ENCODE results near the gene DPEP1.

DPEP1 gene

DNA sequence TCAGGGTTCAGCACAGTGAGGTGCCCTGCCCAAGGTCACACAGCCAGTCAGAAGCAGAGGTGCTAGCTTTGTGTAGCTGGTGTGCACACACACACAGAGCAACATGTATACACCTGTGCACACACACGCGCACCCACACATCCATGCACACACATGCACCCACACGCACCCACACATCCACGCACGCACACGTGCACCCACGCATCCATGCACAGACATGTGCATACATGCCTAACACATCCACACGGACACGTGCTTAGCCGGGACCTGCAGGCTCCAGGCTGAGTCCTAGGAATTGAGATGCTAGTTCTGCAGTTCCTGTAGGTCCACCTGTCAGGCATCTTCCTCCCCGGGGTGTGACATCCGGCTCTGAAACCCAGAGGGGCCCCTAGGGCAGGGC is 13.0 kb upstream of the DPEP1 start:
- no peaks in the 10 kb centered on the region for H3K36me3 ChIP-seq (ENCODE audit: insufficient read depth, low read length)
- H3F3A ChIP-seq (ENCODE audit: insufficient read depth, low read length), result no peaks in the 10 kb centered on the region
- no peaks in the 10 kb centered on the region for H3K4me1 ChIP-seq (ENCODE audit: insufficient read depth, low read length, severe bottlenecking)
- H3K9ac ChIP-seq (ENCODE audit: low read length), result no peak overlapping the region
- no peak overlapping the region for H3K4me3 ChIP-seq (ENCODE audit: low read depth, low read length, poor library complexity, severe bottlenecking)
- no peaks in the 10 kb centered on the region for H4K20me1 ChIP-seq (ENCODE audit: insufficient read depth, low read length)
- no peaks in the 10 kb centered on the region; the same call in none of the 2 replicates for H3K27me3 ChIP-seq (ENCODE audit: insufficient read depth, low read length)
- H2AFZ ChIP-seq (ENCODE audit: low read length), result no peak overlapping the region
- H3K9me2 ChIP-seq (ENCODE audit: low read depth, low read length), result no peaks in the 10 kb centered on the region
- TF ChIP-seq, protein P1, sequence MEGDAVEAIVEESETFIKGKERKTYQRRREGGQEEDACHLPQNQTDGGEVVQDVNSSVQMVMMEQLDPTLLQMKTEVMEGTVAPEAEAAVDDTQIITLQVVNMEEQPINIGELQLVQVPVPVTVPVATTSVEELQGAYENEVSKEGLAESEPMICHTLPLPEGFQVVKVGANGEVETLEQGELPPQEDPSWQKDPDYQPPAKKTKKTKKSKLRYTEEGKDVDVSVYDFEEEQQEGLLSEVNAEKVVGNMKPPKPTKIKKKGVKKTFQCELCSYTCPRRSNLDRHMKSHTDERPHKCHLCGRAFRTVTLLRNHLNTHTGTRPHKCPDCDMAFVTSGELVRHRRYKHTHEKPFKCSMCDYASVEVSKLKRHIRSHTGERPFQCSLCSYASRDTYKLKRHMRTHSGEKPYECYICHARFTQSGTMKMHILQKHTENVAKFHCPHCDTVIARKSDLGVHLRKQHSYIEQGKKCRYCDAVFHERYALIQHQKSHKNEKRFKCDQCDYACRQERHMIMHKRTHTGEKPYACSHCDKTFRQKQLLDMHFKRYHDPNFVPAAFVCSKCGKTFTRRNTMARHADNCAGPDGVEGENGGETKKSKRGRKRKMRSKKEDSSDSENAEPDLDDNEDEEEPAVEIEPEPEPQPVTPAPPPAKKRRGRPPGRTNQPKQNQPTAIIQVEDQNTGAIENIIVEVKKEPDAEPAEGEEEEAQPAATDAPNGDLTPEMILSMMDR (IDR thresholded peaks at IDR 0.05; ENCODE audit: low read length), result no peak
- no peak for TF ChIP-seq EZH2 (IDR thresholded peaks at IDR 0.05; ENCODE audit: borderline replicate concordance, low read length)
- no peak overlapping the region for H3K4me2 ChIP-seq (ENCODE audit: low read length)
- H3K9me3 ChIP-seq (ENCODE audit: low read length), result no peaks in the 10 kb centered on the region
- H3K27ac ChIP-seq (ENCODE audit: low read depth, low read length, poor library complexity, severe bottlenecking), result no peak overlapping the region
- H3K79me2 ChIP-seq (ENCODE audit: insufficient read depth, low read length), result no peaks in the 10 kb centered on the region

DNA sequence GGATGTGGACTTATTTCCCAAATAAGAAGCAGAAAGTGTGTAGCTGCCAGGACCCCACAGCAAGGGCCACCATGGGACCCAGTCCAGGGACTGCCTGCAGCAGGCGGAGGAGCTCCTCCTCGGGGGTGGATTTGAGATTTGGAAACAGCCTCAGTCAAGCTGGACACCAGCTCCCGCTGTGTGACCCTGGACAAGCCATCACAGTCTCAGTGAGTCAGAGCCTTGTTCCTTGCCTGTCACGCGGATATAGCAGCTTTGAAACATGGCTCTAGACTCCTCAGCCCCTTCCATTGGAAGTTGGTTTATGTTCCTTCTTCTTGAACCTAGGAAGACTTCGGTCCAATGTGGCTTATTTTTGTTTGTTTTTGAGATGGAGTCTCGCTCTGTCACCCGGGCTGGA is 12.5 kb upstream of the DPEP1 start:
- no peak overlapping the region for H3K9ac ChIP-seq (ENCODE audit: low read length)
- H2AFZ ChIP-seq (ENCODE audit: low read length), result no peak overlapping the region
- no peak overlapping the region for H3K4me2 ChIP-seq (ENCODE audit: low read length)
- no peaks in the 10 kb centered on the region for H3K9me3 ChIP-seq (ENCODE audit: low read length)
- no peak overlapping the region for H3K27ac ChIP-seq (ENCODE audit: low read depth, low read length, poor library complexity, severe bottlenecking)
- no peaks in the 10 kb centered on the region for H3F3A ChIP-seq (ENCODE audit: insufficient read depth, low read length)
- H3K36me3 ChIP-seq (ENCODE audit: insufficient read depth, low read length), result no peaks in the 10 kb centered on the region
- no peaks in the 10 kb centered on the region for H3K9me2 ChIP-seq (ENCODE audit: low read depth, low read length)
- no peaks in the 10 kb centered on the region for H3K4me1 ChIP-seq (ENCODE audit: insufficient read depth, low read length, severe bottlenecking)
- no peaks in the 10 kb centered on the region for H4K20me1 ChIP-seq (ENCODE audit: insufficient read depth, low read length)
- H3K27me3 ChIP-seq (ENCODE audit: insufficient read depth, low read length), result no peaks in the 10 kb centered on the region; the same call in none of the 2 replicates
- H3K79me2 ChIP-seq (ENCODE audit: insufficient read depth, low read length), result no peaks in the 10 kb centered on the region
- no peak overlapping the region for H3K4me3 ChIP-seq (ENCODE audit: low read depth, low read length, poor library complexity, severe bottlenecking)
- no peak for TF ChIP-seq EZH2 (IDR thresholded peaks at IDR 0.05; ENCODE audit: borderline replicate concordance, low read length)
- TF ChIP-seq, protein P1 (IDR thresholded peaks at IDR 0.05; ENCODE audit: low read length), result no peak

DNA sequence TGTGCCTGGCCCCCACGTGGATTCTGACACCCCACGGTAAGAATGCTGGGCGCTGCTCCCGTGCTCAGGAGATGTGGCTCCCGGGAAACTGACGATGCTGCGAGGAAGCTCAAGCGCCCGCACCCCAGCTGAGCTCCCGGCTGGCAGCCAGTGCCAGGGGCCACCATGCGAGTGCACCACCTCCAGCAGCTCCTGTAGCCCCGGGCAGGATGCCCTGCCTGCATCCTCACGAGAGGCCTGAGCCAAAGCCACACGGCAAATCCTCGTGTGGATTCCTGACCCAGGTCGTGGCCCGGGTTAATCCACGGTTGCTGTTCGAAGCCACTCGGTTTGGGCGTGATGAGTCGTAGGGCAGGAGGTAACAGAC is 11.6 kb upstream of the DPEP1 start:
- no peak overlapping the region for H3K27ac ChIP-seq (ENCODE audit: low read depth, low read length, poor library complexity, severe bottlenecking)
- H3K79me2 ChIP-seq (ENCODE audit: insufficient read depth, low read length), result no peaks in the 10 kb centered on the region
- H3K36me3 ChIP-seq (ENCODE audit: insufficient read depth, low read length), result no peaks in the 10 kb centered on the region
- TF ChIP-seq EZH2 (IDR thresholded peaks at IDR 0.05; ENCODE audit: borderline replicate concordance, low read length), result no peak
- no peaks in the 10 kb centered on the region for H3F3A ChIP-seq (ENCODE audit: insufficient read depth, low read length)
- H3K9me2 ChIP-seq (ENCODE audit: low read depth, low read length), result no peaks in the 10 kb centered on the region
- no peaks in the 10 kb centered on the region for H3K4me1 ChIP-seq (ENCODE audit: insufficient read depth, low read length, severe bottlenecking)
- H3K4me3 ChIP-seq (ENCODE audit: low read depth, low read length, poor library complexity, severe bottlenecking), result no peak overlapping the region
- H4K20me1 ChIP-seq (ENCODE audit: insufficient read depth, low read length), result no peaks in the 10 kb centered on the region
- no peaks in the 10 kb centered on the region for H3K9me3 ChIP-seq (ENCODE audit: low read length)
- H2AFZ ChIP-seq (ENCODE audit: low read length), result no peak overlapping the region
- no peak overlapping the region for H3K9ac ChIP-seq (ENCODE audit: low read length)
- H3K27me3 ChIP-seq (ENCODE audit: insufficient read depth, low read length), result no peaks in the 10 kb centered on the region; the same call in none of the 2 replicates
- no peak overlapping the region for H3K4me2 ChIP-seq (ENCODE audit: low read length)

DNA sequence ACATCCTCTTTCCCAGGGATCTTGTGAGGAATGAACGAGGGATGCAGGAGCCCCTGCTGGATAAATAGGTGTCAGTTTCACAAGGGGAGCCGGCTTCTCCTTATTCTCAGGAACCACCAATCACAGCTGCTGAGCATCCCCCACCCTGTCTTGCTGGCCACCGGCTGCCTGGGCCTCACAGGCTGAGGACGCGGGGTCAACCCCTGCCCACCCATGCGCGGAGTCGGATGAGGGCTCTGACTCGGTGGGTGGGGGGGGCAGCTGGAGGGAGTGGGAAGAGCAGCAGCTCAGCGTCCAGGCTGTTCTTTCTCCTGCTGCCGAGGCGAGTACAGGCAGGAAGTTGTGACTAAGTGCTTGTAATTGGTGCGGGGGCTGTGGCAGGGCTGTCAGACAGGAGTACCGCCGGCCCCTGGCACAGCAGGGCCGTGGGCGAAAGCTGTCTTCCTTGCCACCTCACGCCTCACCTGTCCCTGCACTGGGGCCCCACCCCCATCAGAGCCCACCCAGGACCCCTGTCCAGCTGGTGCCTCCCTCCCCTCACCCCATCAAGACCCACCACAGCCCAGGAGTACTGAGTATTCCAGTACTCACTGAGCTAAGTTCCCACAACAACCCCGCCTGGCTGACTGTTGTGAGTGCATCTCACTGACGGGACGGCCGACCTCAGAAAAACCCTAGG is 11.0 kb upstream of the DPEP1 start:
- no peak for TF ChIP-seq EZH2 (IDR thresholded peaks at IDR 0.05; ENCODE audit: borderline replicate concordance, low read length)
- TF ChIP-seq, protein P1 (IDR thresholded peaks at IDR 0.05; ENCODE audit: low read length), result no peak
- Histone ChIP-seq H3K4me2 (ENCODE audit: low read length) (no peak overlapping the region), H3K36me3 (ENCODE audit: insufficient read depth, low read length) (no peaks in the 10 kb centered on the region), H4K20me1 (ENCODE audit: insufficient read depth, low read length) (no peaks in the 10 kb centered on the region), H3K4me3 (ENCODE audit: low read depth, low read length, poor library complexity, severe bottlenecking) (no peak overlapping the region), H3K9ac (ENCODE audit: low read length) (no peak overlapping the region), H3K9me2 (ENCODE audit: low read depth, low read length) (no peaks in the 10 kb centered on the region), H3K9me3 (ENCODE audit: low read length) (no peaks in the 10 kb centered on the region), H3F3A (ENCODE audit: insufficient read depth, low read length) (no peaks in the 10 kb centered on the region), H3K79me2 (ENCODE audit: insufficient read depth, low read length) (no peaks in the 10 kb centered on the region), H2AFZ (ENCODE audit: low read length) (no peak overlapping the region), H3K4me1 (ENCODE audit: insufficient read depth, low read length, severe bottlenecking) (peaks cover 2% of the 10 kb centered on the region), H3K27me3 (ENCODE audit: insufficient read depth, low read length) (no peaks in the 10 kb centered on the region; the same call in none of the 2 replicates), H3K27ac (ENCODE audit: low read depth, low read length, poor library complexity, severe bottlenecking) (no peak overlapping the region)
